ENCODE data around the gene HSBP1. TPM values are rescaled to one million over a fixed set of nuclear protein-coding genes. Genes with fewer than 3 reads are reported as not detected.

The HSBP1 gene
- total RNA-seq, 1 experiment from 2014 or later = 197 TPM

GRCh38 chr16:83809092-83809491 is 1.3 kb downstream of the HSBP1 start:
- Mint-ChIP-seq H3K4me1 (peaks cover 34% of the 10 kb centered on the region), H3K27ac (peak overlapping the region; percentile 93), H3K36me3 (peaks cover 45% of the 10 kb centered on the region), H3K27me3 (ENCODE audit: low read depth) (no peaks in the 10 kb centered on the region), H3K4me3 (peak overlapping the region; percentile 95), H3K9me3 (no peaks in the 10 kb centered on the region)
- TF ChIP-seq PRRX2 (CRISPR knock-in tag; IDR thresholded peaks at IDR 0.05) (no peak), ZNF232 (CRISPR knock-in tag; IDR thresholded peaks at IDR 0.05) (no peak), TEAD1 (CRISPR knock-in tag; IDR thresholded peaks at IDR 0.05) (no peak), PREB (CRISPR knock-in tag; IDR thresholded peaks at IDR 0.05; ENCODE audit: borderline replicate concordance) (no peak)
- DNase-seq (ENCODE audit: low spot score) = no peak
- ChIA-PET CTCF (no interaction called here), POLR2A (no interaction called here)
- no peak for ATAC-seq

GRCh38 chr16:83810901-83811300 is 3.1 kb downstream of the HSBP1 start:
- POLR2A ChIA-PET = interaction anchor here (0.7 kb wide), 1 partner anchor 89 kb away, joined by 8 read pairs; no protein-coding TSS in a partner anchor
- Mint-ChIP-seq H3K27ac (no peak overlapping the region), H3K4me3 (no peak overlapping the region), H3K36me3 (peaks cover 45% of the 10 kb centered on the region), H3K27me3 (ENCODE audit: low read depth) (no peaks in the 10 kb centered on the region), H3K9me3 (no peaks in the 10 kb centered on the region), H3K4me1 (peaks cover 39% of the 10 kb centered on the region)
- CTCF ChIA-PET = interaction anchor here (0.6 kb wide), 2 partner anchors 190 to 418 kb away, joined by 4 to 5 read pairs; no protein-coding TSS in a partner anchor
- TF ChIP-seq PRRX2 (CRISPR knock-in tag; IDR thresholded peaks at IDR 0.05) = no peak
- TF ChIP-seq MXD4 (CRISPR knock-in tag; IDR thresholded peaks at IDR 0.05; ENCODE audit: borderline replicate concordance) = no peak
- TF ChIP-seq ZNF263 (CRISPR knock-in tag; IDR thresholded peaks at IDR 0.05; ENCODE audit: low read depth) = no peak
- no peak for TF ChIP-seq PREB (CRISPR knock-in tag; IDR thresholded peaks at IDR 0.05; ENCODE audit: borderline replicate concordance)
- TF ChIP-seq CDX4 (CRISPR knock-in tag; IDR thresholded peaks at IDR 0.05; ENCODE audit: borderline replicate concordance) = no peak
- TF ChIP-seq NFATC4 (CRISPR knock-in tag; IDR thresholded peaks at IDR 0.05) = no peak
- TF ChIP-seq JUN (CRISPR knock-in tag; IDR thresholded peaks at IDR 0.05) = no peak
- no peak for TF ChIP-seq ZNF281 (CRISPR knock-in tag; IDR thresholded peaks at IDR 0.05)
- no peak for TF ChIP-seq EMX1 (CRISPR knock-in tag; IDR thresholded peaks at IDR 0.05)
- no peak for TF ChIP-seq ZNF219 (CRISPR knock-in tag; IDR thresholded peaks at IDR 0.05; ENCODE audit: borderline replicate concordance)
- TF ChIP-seq NR1H2 (CRISPR knock-in tag; IDR thresholded peaks at IDR 0.05) = no peak
- TF ChIP-seq FOXP4 (CRISPR knock-in tag; IDR thresholded peaks at IDR 0.05) = no peak
- no peak for TF ChIP-seq E2F1 (CRISPR knock-in tag; IDR thresholded peaks at IDR 0.05)
- TF ChIP-seq ESRRA (CRISPR knock-in tag; IDR thresholded peaks at IDR 0.05; ENCODE audit: borderline replicate concordance) = no peak
- no peak for TF ChIP-seq NFE2L1 (CRISPR knock-in tag; IDR thresholded peaks at IDR 0.05)
- no peak for TF ChIP-seq IRF1 (CRISPR knock-in tag; IDR thresholded peaks at IDR 0.05)
- TF ChIP-seq HMGXB4 (CRISPR knock-in tag; IDR thresholded peaks at IDR 0.05) = no peak
- no peak for TF ChIP-seq GRHL2 (CRISPR knock-in tag; IDR thresholded peaks at IDR 0.05; ENCODE audit: insufficient replicate concordance, severe bottlenecking)
- TF ChIP-seq ZNF512 (CRISPR knock-in tag; IDR thresholded peaks at IDR 0.05; ENCODE audit: borderline replicate concordance) = no peak
- DNase-seq (ENCODE audit: low spot score) (no peak), ATAC-seq (no peak)

All from WTC11 (cell line).